CD4-positive, alpha-beta T cell treated with Interleukin-15 for 4 hours (primary cell): ENCODE data around the gene FITM2.

Experiments
- DNase-seq: peaks from one replicate; pipeline ENCODE4 v3.0.0-alpha.2; 2020; ENCODE audit warnings: low spot score

The FITM2 gene

DNA sequence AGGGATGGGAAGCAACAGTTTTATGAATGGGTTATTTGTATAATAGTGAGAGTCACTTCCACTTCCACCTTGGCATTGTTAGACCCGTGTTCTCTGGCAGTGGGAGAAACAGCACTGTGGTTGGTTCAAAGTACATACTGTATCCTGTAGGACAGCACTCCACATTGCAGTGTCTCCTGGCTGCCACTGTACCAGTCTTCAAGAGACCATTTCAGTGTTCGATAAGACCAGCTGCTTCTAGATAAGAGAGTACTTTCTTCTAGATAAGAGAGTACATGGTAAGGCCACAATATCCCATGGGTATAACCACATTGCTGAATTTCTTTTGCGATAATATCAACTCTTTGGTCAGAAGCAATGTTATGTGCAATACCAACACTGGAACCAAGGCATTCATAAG lies 28.8 kb downstream of the FITM2 start:
- DNase-seq = no peak

DNA sequence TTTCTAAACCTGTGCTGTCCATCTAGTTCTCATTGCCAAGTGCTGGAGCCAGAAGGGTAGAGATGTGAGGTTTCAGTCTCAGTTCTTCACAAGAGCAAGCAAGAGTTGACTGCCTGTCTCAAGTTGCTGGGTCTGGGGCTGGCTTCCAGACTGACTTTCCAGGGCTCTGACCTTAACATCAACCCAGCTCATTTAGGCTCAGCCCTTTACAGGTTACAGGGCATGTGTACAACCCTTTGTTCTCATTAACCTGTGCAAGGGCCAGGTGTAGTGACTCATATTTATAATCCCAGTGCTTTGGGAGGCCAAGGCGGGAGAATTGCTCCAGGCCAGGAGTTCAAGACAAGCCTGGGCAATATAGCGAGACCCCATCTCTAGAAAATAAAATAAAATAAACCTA lies 30.6 kb downstream of the FITM2 start:
- DNase-seq = no peak

DNA sequence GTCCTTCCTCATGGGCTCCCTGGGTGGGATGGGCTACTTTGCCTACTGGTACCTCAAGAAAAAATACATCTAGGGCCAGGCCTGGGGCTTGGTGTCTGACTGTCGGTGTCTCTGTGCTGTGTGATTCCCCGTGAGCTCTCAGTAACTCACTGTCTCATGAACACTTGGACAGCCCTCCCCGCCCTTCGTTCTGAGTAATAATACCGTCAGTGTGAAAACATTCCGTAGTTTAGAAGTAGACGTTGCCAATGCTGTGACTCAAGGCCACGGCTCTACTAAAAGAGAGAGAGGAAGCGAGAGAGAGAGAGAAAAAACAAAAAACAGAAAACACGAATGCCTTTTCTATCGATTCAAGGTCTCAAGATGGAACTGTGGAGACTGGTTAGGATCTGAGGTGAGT lies 31.8 kb downstream of the FITM2 start:
- DNase-seq = no peak

DNA sequence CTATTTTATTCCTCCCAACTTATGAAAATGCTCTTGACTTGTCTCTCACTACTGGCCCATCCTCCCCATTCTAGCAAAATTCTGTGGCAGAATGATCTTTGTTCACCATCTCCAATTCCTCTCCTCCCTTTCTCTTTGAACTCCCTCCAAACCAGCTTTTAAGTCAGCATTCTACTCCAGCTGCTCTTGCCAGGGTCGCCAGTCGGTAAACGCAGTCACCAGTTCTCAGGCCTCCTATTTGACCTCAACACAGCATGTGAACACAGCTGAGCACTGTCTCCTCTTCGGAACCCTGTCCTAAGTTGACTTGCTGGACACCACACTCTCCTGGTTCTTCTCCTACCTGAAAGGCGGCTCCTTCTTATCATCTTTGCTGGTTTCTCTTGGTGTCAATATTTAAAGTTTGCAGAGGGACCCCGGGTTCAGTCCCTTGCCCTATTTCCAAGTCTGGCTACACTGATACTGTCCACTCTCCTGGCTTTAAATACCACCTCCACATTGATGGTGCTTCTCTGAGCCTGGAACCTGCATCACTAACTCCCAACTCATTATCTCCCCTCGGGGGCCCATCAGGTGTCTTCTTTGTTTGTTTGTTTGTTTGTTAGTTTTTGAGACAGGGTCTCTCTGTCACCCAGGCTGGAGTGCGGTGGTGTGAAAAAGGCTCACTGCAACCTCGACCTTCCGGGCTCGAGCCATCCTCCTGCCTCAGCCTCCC lies 36.5 kb downstream of the FITM2 start:
- DNase-seq = no peak

DNA sequence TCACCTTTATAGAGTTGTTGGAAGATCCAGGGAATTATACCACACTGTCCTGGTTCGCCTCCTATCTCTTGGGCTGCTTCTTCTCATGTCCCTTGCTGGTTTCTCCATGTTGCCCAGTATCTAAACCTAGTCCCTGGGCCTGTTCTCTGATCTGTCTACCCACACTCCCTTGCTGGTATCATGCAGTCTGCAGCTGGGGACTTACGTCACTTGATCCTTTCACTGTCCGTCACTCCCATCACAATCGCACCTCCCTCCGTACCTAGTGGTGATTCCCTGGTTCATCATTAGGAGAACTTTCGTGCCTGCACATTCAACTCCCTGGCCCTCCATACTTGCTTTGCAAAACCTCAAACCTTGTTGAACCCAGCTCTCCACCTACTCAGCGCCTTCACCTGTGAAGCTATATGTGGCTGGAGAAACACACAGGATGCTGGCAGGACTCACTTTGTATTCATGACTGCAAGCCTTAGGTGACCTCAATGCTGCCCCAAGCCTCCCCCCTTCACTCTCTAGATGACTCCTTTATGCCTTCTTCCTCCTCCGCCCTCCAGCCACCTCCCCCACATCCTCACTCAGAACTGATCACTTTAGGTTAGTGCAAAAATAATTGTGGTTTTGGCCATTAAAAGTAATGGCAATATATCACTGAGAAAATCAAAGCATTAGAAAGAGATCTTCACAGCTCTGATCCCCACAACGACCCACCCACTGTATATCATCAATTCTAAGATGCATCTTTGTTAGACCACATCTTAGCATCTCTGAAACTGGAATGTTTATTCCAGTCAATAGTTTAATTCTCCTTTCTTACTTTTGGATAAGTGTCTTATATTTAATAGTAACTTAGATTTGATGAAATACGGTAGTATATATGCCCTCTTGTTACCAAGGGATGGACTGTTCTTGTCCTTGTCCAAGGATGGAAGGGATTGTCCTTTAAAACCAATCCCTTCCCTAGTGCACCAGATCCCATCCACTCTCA lies 37.5 kb downstream of the FITM2 start:
- no peak for DNase-seq

DNA sequence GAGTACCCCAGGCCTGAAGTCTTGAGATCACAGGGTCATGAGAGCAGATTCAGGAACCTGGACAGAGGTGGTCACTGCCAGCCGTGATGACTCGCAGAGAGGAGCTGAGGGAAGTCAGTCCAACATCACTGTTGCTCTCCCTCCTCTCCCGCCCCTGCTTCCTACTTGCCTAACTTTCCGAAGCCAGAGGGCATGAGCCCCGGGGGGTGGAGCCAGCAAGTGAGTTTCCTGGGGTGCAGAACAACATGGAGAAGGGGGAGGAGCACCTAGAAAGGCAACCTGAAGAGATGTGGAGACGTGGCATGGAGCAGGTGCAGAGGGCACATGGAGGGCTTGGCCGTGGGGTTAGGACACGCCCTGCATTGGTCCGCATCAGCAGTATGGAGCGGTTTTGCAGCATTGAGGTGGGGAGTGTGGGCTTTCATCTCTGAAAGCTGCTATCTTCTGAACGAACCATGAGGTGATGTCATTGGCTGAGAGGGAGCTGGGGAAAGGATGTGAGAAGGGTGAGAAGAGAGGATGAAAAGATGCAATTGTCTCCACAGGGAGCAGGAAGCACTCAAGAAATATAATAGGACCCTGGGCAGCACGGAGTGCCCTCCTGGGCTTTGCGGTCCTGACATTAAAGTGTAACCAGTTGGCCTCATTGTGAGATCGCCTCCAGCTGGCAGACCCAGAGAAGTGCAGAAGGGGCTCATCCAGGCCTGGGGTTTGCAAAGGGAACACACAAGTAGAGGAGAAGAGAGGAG lies 38.9 kb downstream of the FITM2 start:
- peak; percentile 7 for DNase-seq

DNA sequence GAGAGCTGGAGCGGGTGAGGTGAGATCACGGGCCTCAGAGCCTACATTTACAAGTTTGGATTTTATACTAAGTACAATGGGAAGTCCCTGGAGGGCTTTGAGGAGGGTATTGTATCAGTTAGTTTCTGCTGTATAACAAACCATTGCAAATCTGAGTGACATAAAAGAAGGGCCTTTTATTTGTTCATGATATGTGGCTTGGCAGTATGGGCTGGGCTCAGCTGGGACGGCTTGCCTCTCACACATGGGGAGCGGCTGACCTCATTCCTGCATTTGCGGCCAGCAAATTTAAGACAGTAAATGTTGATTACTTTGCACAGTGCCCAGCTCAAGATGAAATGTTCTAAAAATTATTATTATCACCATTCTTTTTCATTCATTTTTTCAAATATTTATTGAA lies 42.2 kb downstream of the FITM2 start:
- no peak for DNase-seq

DNA sequence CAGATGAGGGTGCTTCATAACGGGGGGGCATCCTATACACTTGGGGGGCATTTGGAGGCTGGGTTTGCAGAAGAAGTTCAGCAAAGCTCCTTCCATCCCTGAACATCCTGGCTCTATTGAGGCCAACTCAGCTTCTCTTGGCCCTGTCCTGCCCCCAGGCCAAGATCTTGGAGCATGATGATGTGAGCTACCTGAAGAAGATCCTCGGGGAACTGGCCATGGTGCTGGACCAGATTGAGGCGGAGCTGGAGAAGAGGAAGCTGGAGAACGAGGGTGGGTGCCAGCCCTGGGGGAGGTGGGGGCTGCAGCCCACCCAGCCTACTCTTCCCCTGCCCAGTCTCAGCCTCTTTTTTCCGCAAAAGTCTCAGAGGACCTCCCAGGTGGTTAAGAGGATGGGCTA lies 46.7 kb downstream of the FITM2 start:
- no peak for DNase-seq

DNA sequence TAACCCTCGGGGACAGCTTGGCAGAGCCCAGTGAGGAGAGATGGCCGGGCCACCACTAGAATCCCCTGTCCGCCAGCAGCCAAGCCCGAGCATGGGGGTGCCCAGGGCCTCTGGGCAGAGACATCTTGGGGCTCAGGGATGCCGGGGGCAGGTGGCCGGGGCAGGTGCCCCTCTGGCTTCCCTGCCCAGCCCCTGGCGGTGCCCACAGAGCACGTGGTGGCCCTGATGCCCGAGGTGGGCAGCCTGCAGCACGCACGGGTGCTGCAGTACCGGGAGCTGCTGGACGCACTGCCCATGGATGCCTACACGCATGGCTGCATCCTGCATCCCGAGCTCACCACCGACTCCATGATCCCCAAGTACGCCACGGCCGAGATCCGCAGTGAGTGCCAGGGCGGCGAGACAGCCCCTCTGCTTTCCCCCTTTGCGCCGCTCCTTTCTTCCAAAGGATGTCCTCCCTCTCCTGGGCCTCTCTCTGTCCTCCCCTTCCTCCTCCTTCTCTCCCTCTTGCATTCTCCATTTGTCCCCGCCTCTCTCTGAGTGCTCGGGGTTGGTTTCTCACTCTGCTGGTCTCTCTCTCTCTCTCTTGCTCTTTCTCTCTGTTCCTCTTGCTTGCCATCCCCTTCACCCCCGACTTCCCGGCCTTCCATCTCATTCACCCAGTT lies 52.6 kb downstream of the FITM2 start:
- DNase-seq = no peak

DNA sequence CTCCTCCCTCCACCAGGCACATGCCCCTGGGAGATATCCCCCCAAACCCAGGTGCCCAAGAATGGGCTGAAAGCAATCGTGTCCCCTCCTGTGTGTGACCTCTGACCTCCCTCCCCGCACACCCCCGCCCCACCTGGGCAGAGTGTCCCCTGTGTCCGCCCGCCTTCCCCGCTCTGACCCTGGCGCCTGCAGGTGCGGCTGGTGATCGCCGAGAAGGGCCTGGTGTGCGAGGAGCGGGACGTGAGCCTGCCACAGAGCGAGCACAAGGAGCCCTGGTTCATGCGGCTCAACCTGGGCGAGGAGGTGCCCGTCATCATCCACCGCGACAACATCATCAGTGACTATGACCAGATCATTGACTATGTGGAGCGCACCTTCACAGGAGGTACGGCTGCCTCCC lies 54.0 kb downstream of the FITM2 start:
- DNase-seq = no peak

DNA sequence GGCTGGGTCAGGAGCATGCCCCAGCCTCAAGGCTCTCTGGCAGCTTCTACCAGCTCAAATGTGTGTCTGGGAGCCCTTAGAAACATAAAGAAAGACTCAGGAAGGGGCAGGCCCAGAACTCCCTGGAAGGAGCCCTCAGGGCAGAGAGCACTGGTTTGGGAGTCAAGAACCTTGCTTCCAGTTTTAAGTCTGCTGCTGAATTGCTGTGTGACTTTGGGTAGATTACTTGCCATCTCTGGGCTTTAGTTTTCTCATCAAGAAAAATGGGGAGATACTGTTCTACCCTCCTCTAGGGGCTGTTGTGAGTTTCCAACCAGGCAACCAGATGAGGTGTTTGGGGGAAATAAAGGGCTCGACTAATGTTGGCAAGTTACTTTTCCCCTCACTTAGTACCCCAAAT lies 55.1 kb downstream of the FITM2 start:
- DNase-seq = no peak

DNA sequence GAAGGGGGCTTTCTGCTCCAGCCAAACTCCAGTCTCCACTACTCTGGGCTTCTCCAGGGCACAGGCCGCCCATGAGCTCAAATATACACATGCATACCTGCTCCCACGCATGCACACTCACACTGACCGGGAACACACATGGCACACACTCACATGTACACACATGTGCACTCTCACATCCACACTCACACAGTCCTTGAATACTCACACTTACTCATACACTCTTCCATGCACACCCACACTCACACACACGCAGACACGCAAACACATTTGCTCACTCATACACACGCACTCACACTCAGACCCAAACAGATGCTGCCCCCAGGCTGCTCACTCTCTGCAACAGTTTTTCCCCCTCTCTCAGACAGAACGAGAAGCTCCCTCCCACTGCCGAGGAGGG lies 56.9 kb downstream of the FITM2 start:
- DNase-seq = no peak

DNA sequence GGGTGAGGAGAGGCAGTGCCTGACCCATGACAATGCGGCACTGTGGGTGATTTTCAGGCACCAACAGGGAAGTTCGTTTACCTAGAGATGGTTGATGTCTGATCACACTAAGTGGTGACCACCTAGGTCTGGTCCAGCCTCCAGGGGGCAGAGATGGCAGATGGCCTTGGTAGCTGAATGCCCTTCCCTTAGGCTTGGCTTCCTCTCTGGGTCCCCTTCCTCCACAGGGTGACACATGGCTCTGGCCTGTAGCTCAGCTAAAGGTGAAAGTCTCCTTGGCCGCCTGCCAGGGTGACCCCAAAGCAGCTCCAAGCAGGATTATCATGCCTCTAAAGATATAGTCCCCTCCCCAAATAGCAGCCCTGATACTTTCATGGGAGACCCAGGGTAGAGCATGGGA lies 57.5 kb downstream of the FITM2 start:
- DNase-seq = no peak
